ENCODE data around the gene TMEM253.

GRCh38 chr14:21107283-21107800 is 6.5 kb downstream of the TMEM253 start:
- no peak for TF ChIP-seq CTCF (IDR thresholded peaks at IDR 0.05; ENCODE audit: insufficient read depth, low read depth, low read length)
- no peak for TF ChIP-seq EZH2 (IDR thresholded peaks at IDR 0.05; ENCODE audit: insufficient read depth, low read length)

Data from astrocyte (in vitro differentiated cells and primary cell).